ENCODE measurements around the gene RPL29. TPM values are rescaled to one million over a fixed set of nuclear protein-coding genes. Genes with fewer than 3 reads are reported as not detected.

Gene RPL29
- total and polyA plus RNA-seq, 2 of the 13 experiments (the other 11 are each of a cell fraction or from before 2014, with no cell fraction given), result 1,348 to 2,263 TPM

DNA sequence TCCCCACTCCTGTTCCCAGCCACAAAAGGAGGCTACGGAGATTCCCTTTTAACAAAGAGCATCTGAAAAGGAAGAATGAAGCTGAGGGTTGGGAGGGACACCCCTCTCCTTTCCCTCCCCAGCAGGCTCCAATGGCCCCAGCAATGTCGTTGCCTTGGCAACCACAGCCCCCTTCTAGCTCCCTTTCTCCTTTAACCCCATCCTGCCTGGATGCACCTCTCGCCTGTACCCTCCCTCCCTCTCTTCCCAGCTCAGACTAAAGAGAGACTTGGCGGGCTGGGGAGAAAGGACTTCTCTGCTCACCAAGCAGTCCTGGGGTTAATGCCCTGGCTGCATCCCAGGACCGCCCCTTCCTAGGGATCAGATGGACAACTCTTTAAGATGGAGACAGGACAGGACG is 7.1 kb upstream of the RPL29 start:
- Histone ChIP-seq H3K79me2 (ENCODE audit: insufficient read depth, low read length) (no peaks in the 10 kb centered on the region), H3K4me2 (ENCODE audit: low read depth, low read length) (no peak overlapping the region), H3K4me1 (ENCODE audit: insufficient read depth, low read length) (peaks cover 47% of the 10 kb centered on the region), H3K9ac (ENCODE audit: insufficient read depth, low read depth, low read length) (no peak overlapping the region), H3K4me3 (replicated peaks in 1 of 3; ENCODE audit: insufficient read depth in 1 of 3, low read depth in 2 of 3, low read length in 3 of 3) (no peak overlapping the region), H3K9me3 (ENCODE audit: low read length) (no peaks in the 10 kb centered on the region), H4K20me1 (ENCODE audit: insufficient read depth, low read length) (no peaks in the 10 kb centered on the region), H2AFZ (ENCODE audit: low read length) (no peak overlapping the region), H3K27ac (ENCODE audit: extremely low read length, insufficient read depth, low read length) (no peak overlapping the region), H3K27me3 (ENCODE audit: control insufficient read depth in 1 of 2, insufficient read depth in 2 of 2, low read length in 2 of 2) (peaks cover 0 to 45% of the 10 kb centered on the region in 2 experiments; a peak in 3 of 5 replicates), H3K36me3 (replicated peaks in 1 of 2; ENCODE audit: control insufficient read depth in 1 of 2, insufficient read depth in 2 of 2, low read length in 2 of 2) (no peaks in the 10 kb centered on the region)
- in situ Hi-C loops (cut with HindIII; ENCODE audit: extremely low pct_ligation_motif_present, low pct_unique_long_range_greater_than_20kb) (loop anchor here (5.0 kb wide), 2 partner anchors 40 to 140 kb away; no protein-coding TSS in a partner anchor), intact Hi-C loops (cut with micrococcal nuclease; ENCODE audit: unreplicated experiment) (no loop called here)
- BruUV-seq (replicated peaks), result no TSS peak
- POLR2A ChIA-PET, result interaction anchor here (1.7 kb wide), 1 partner anchor 152 kb away, joined by 4 read pairs; the partner anchor contains the start of gene POC1A
- TF ChIP-seq RAD21 (CRISPR knock-in tag; IDR thresholded peaks at IDR 0.05), result no peak
- no peak for TF ChIP-seq GATAD1 (CRISPR knock-in tag; IDR thresholded peaks at IDR 0.05)
- no peak for TF ChIP-seq YEATS2 (CRISPR knock-in tag; IDR thresholded peaks at IDR 0.05; ENCODE audit: borderline replicate concordance)
- TF ChIP-seq, protein P1, sequence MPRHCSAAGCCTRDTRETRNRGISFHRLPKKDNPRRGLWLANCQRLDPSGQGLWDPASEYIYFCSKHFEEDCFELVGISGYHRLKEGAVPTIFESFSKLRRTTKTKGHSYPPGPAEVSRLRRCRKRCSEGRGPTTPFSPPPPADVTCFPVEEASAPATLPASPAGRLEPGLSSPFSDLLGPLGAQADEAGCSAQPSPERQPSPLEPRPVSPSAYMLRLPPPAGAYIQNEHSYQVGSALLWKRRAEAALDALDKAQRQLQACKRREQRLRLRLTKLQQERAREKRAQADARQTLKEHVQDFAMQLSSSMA (CRISPR knock-in tag; IDR thresholded peaks at IDR 0.05), result no peak
- no peak for TF ChIP-seq GTF3A (CRISPR knock-in tag; conservative IDR thresholded peaks at IDR 0.05)
- TF ChIP-seq ZNF441 (CRISPR knock-in tag; IDR thresholded peaks at IDR 0.05; ENCODE audit: borderline replicate concordance), result no peak
- no peak for TF ChIP-seq NFYB (CRISPR knock-in tag; IDR thresholded peaks at IDR 0.05)
- TF ChIP-seq ZKSCAN5 (CRISPR knock-in tag; IDR thresholded peaks at IDR 0.05), result no peak
- no peak for TF ChIP-seq SMAD3 (CRISPR knock-in tag; IDR thresholded peaks at IDR 0.05)
- no peak for TF ChIP-seq BCL6 (CRISPR knock-in tag; IDR thresholded peaks at IDR 0.05)
- no peak for TF ChIP-seq EP300 (IDR thresholded peaks at IDR 0.05; ENCODE audit: low read depth in 2 of 2, low read length in 2 of 2)
- TF ChIP-seq EP300 (CRISPR knock-in tag; IDR thresholded peaks at IDR 0.05; ENCODE audit: borderline replicate concordance), result no peak
- no peak for TF ChIP-seq ZNF333 (CRISPR knock-in tag; IDR thresholded peaks at IDR 0.05; ENCODE audit: borderline replicate concordance)
- TF ChIP-seq, protein P2, sequence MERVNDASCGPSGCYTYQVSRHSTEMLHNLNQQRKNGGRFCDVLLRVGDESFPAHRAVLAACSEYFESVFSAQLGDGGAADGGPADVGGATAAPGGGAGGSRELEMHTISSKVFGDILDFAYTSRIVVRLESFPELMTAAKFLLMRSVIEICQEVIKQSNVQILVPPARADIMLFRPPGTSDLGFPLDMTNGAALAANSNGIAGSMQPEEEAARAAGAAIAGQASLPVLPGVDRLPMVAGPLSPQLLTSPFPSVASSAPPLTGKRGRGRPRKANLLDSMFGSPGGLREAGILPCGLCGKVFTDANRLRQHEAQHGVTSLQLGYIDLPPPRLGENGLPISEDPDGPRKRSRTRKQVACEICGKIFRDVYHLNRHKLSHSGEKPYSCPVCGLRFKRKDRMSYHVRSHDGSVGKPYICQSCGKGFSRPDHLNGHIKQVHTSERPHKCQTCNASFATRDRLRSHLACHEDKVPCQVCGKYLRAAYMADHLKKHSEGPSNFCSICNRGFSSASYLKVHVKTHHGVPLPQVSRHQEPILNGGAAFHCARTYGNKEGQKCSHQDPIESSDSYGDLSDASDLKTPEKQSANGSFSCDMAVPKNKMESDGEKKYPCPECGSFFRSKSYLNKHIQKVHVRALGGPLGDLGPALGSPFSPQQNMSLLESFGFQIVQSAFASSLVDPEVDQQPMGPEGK (CRISPR knock-in tag; IDR thresholded peaks at IDR 0.05), result no peak
- TF ChIP-seq, protein P3, sequence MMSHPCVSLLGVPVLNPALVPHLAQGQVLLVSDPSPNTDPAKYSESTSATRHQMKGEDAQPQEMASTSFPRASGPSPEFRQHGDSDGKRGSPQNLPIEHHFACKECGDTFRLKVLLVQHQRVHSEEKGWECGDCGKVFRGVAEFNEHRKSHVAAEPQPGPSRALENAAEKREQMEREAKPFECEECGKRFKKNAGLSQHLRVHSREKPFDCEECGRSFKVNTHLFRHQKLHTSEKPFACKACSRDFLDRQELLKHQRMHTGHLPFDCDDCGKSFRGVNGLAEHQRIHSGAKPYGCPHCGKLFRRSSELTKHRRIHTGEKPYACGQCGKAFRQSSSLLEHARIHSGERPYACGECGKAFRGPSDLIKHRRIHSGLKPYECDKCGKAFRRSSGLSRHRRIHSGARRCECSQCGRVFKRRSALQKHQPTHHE (CRISPR knock-in tag; IDR thresholded peaks at IDR 0.05; ENCODE audit: borderline replicate concordance), result no peak
- no peak for TF ChIP-seq ZNF256 (CRISPR knock-in tag; conservative IDR thresholded peaks at IDR 0.05)
- no peak for TF ChIP-seq ZSCAN29 (CRISPR knock-in tag; conservative IDR thresholded peaks at IDR 0.05)
- TF ChIP-seq ZNF10 (CRISPR knock-in tag; IDR thresholded peaks at IDR 0.05; ENCODE audit: borderline replicate concordance, low read depth), result no peak
- no peak for TF ChIP-seq JUNB (CRISPR knock-in tag; IDR thresholded peaks at IDR 0.05; ENCODE audit: borderline replicate concordance)
- no peak for TF ChIP-seq SOX6 (IDR thresholded peaks at IDR 0.05)
- TF ChIP-seq SOX6 (CRISPR knock-in tag; IDR thresholded peaks at IDR 0.05), result no peak
- TF ChIP-seq ZNF343 (CRISPR knock-in tag; IDR thresholded peaks at IDR 0.05), result no peak
- ATAC-seq (no peak), DNase-seq (ENCODE audit: low spot score) (no peak), FAIRE-seq (no peak)
- WGBS (ENCODE audit: low lambda C conversion rate), result 10% methylated on average over 6 of the region's 6 CpGs
- CTCF ChIA-PET (ENCODE audit: low intra/inter-chr PET ratio, low total read pairs), result interaction anchor here (1.1 to 9.0 kb wide), 4 partner anchors 50 to 141 kb away, joined by 3 to 110 read pairs (median 38); partner anchors contain the start of gene DUSP7

Data from HepG2 (cell line).